H1 (cell line): Measurements from ENCODE around the gene BIN1. TPM values are rescaled to one million over a fixed set of nuclear protein-coding genes. Genes with fewer than 3 reads are reported as not detected.

Experiments
- CTCF ChIA-PET: fragments of 300-600 bp; sonication (Branson Sonifier 250); formaldehyde crosslinking; loops from one replicate; lab custom pipeline; 2021; ENCODE audit not compliant: partially characterized antibody; lab: Charles Lee
- POLR2A ChIA-PET: fragments of 300-600 bp; sonication (Branson Sonifier 250); formaldehyde crosslinking; loops from one replicate; lab custom pipeline; 2021; ENCODE audit warnings: inconsistent platforms; ENCODE audit not compliant: partially characterized antibody; lab: Charles Lee
- DNase-seq, 2 experiments: peaks; one replicate each; pipeline versions ENCODE4 v3.0.0 to v3.0.0-alpha.2; 2010 to 2022; ENCODE audit warnings: low spot score in 2 of 2, low read depth in 1 of 2, mixed read lengths in 1 of 2
- FAIRE-seq: peaks from 2 replicates; lab custom pipeline; 2011; peaks lifted over from hg19 to GRCh38; lab: Jason Lieb, UNC
- H2AFZ ChIP-seq: 2 replicates; pipeline ENCODE4 v1.8.1; 2012; ENCODE audit warnings: low read length, inconsistent platforms
- H2AK5ac ChIP-seq: 2 replicates; pipeline ENCODE4 v1.6.1; 2013; ENCODE audit warnings: low read depth, low read length
- H2BK120ac ChIP-seq: replicated peaks from 2 replicates; pipeline ENCODE3; 2013; ENCODE audit warnings: low read depth, low read length, inconsistent platforms
- H2BK12ac ChIP-seq: 2 replicates; pipeline ENCODE4 v1.6.1; 2013; ENCODE audit warnings: low read depth, low read length
- H2BK15ac ChIP-seq: 2 replicates; pipeline ENCODE4 v1.6.1; 2013; ENCODE audit warnings: low read length
- H2BK20ac ChIP-seq: 2 replicates; pipeline ENCODE4 v1.6.1; 2013; ENCODE audit warnings: low read length
- H2BK5ac ChIP-seq: 2 replicates; pipeline ENCODE4 v1.6.1; 2013; ENCODE audit warnings: low read depth, low read length
- H3K14ac ChIP-seq: 2 replicates; pipeline ENCODE4 v1.6.1; 2013; ENCODE audit warnings: inconsistent platforms; ENCODE audit not compliant: insufficient read length
- H3K18ac ChIP-seq: 2 replicates; pipeline ENCODE4 v1.6.1; 2013; ENCODE audit warnings: low read length; ENCODE audit errors: extremely low read depth
- H3K23ac ChIP-seq: 2 replicates; pipeline ENCODE4 v1.6.1; 2013; ENCODE audit warnings: inconsistent platforms; ENCODE audit not compliant: insufficient read length
- H3K23me2 ChIP-seq: 2 replicates; pipeline ENCODE4 v1.6.1; 2013; ENCODE audit warnings: low read depth, low read length
- H3K27ac ChIP-seq: 2 replicates; pipeline ENCODE4 v1.6.1; 2011; ENCODE audit warnings: low read depth, low read length, inconsistent platforms
- H3K27me3 ChIP-seq, 4 experiments: replicated peaks in 1 of 4; 1 replicate in 1 of 4; 2 replicates in 3 of 4; pipeline versions ENCODE4 v1.6.1 to v1.8.1; 2011 to 2013; ENCODE audit warnings: low read length in 3 of 4, mild to moderate bottlenecking in 3 of 4, inconsistent platforms in 2 of 4, mixed read lengths in 2 of 4, moderate library complexity in 1 of 4; ENCODE audit not compliant: control insufficient read depth in 3 of 4, insufficient read depth in 3 of 4; ENCODE audit errors: extremely low read depth in 1 of 4
- H3K36me3 ChIP-seq, 4 experiments: 2 replicates each; pipeline versions ENCODE4 v1.6.1 to v1.8.1; 2011 to 2013; ENCODE audit warnings: mild to moderate bottlenecking in 4 of 4, low read length in 3 of 4, moderate library complexity in 2 of 4, control low read depth in 1 of 4, inconsistent platforms in 1 of 4; ENCODE audit not compliant: insufficient read depth in 4 of 4, control insufficient read depth in 2 of 4
- H3K4ac ChIP-seq: replicated peaks from 2 replicates; pipeline ENCODE3; 2013; ENCODE audit warnings: low read length, low read depth, mixed read lengths, inconsistent platforms; ENCODE audit not compliant: insufficient read length
- H3K4me1 ChIP-seq, 4 experiments: replicated peaks in 1 of 4; 1 replicate in 1 of 4; 2 replicates in 3 of 4; pipeline versions ENCODE4 v1.6.1 to v1.8.1; 2011 to 2013; ENCODE audit warnings: low read length in 3 of 4, inconsistent platforms in 2 of 4, mixed read lengths in 1 of 4; ENCODE audit not compliant: insufficient read depth in 4 of 4, control insufficient read depth in 3 of 4
- H3K4me2 ChIP-seq, 2 experiments: 2 replicates each; pipeline versions ENCODE4 v1.6.1 to v1.8.1; 2011 to 2013; ENCODE audit warnings: low read depth in 2 of 2, low read length in 2 of 2, control low read depth in 1 of 2, inconsistent platforms in 1 of 2, mild to moderate bottlenecking in 1 of 2; ENCODE audit not compliant: insufficient read depth in 1 of 2
- H3K4me3 ChIP-seq, 4 experiments: fragments of 200-600, 300-600 bp in 1 of 4; sonication (generic), shearing (Covaris generic), sonication (Bioruptor Twin) in 1 of 4; 2 replicates each; pipeline versions ENCODE4 v1.5.1 to v1.8.1; 2011 to 2016; ENCODE audit warnings: low read length in 4 of 4, low read depth in 3 of 4, control low read depth in 2 of 4, inconsistent platforms in 2 of 4, mild to moderate bottlenecking in 2 of 4, mixed read lengths in 1 of 4, moderate library complexity in 1 of 4; ENCODE audit not compliant: insufficient read depth in 2 of 4; ENCODE audit errors: extremely low read depth in 1 of 4
- H3K56ac ChIP-seq: replicated peaks from 2 replicates; pipeline ENCODE3; 2013; ENCODE audit warnings: low read depth, mild to moderate bottlenecking, mixed read lengths, low read length, inconsistent platforms; ENCODE audit not compliant: insufficient read length
- H3K79me1 ChIP-seq: 2 replicates; pipeline ENCODE4 v1.6.1; 2013; ENCODE audit warnings: low read depth, low read length, control low read depth
- H3K79me2 ChIP-seq, 2 experiments: 2 replicates each; pipeline versions ENCODE4 v1.6.1 to v1.8.1; 2012 to 2013; ENCODE audit warnings: low read length in 2 of 2, mild to moderate bottlenecking in 2 of 2, inconsistent platforms in 1 of 2; ENCODE audit not compliant: insufficient read depth in 2 of 2, control insufficient read depth in 1 of 2
- H3K9ac ChIP-seq, 4 experiments: replicated peaks in 1 of 4; 1 replicate in 1 of 4; 2 replicates in 3 of 4; pipeline versions ENCODE4 v1.6.1 to v1.8.1; 2011 to 2013; ENCODE audit warnings: low read depth in 3 of 4, low read length in 3 of 4, control low read depth in 2 of 4, mild to moderate bottlenecking in 2 of 4, moderate library complexity in 2 of 4, inconsistent platforms in 1 of 4; ENCODE audit errors: extremely low read depth in 1 of 4
- H3K9me3 ChIP-seq, 2 experiments: 2 replicates each; pipeline versions ENCODE4 v1.6.1 to v1.8.1; 2012 to 2013; ENCODE audit warnings: mild to moderate bottlenecking in 2 of 2, moderate library complexity in 2 of 2, control low read depth in 1 of 2, inconsistent platforms in 1 of 2, low read depth in 1 of 2, low read length in 1 of 2, mixed read lengths in 1 of 2; ENCODE audit not compliant: insufficient read depth in 2 of 2
- H4K20me1 ChIP-seq, 2 experiments: replicated peaks in 1 of 2; 2 replicates each; pipeline versions ENCODE3 to v1.8.1; 2011 to 2013; ENCODE audit warnings: inconsistent platforms in 2 of 2, low read length in 2 of 2, mild to moderate bottlenecking in 1 of 2; ENCODE audit not compliant: insufficient read depth in 2 of 2, control insufficient read depth in 1 of 2
- H4K5ac ChIP-seq: 2 replicates; pipeline ENCODE4 v1.6.1; 2013; ENCODE audit warnings: low read length, low read depth, mixed read lengths, inconsistent platforms; ENCODE audit not compliant: insufficient read length
- H4K8ac ChIP-seq: 2 replicates; pipeline ENCODE4 v1.8.0; 2013; ENCODE audit warnings: mild to moderate bottlenecking, moderate library complexity, low read length, inconsistent platforms; ENCODE audit not compliant: insufficient read depth; ENCODE audit errors: extremely low read depth
- H4K91ac ChIP-seq: replicated peaks from 2 replicates; pipeline ENCODE3; 2013; ENCODE audit warnings: low read length, mixed read lengths, inconsistent platforms; ENCODE audit not compliant: insufficient read length
- NRF1 ChIP-seq: IDR thresholded peaks from 2 replicates; pipeline ENCODE4 v1.6.1; 2011; ENCODE audit warnings: mild to moderate bottlenecking, low read depth, low read length, improper control_type of control experiment
- SAP30 ChIP-seq: fragments of 300-600 bp; sonication (generic); IDR thresholded peaks from 2 replicates; pipeline ENCODE4 v1.7.1; 2012; ENCODE audit warnings: low read length, moderate library complexity, mild to moderate bottlenecking, inconsistent platforms; ENCODE audit not compliant: insufficient read depth, insufficient replicate concordance
- SIN3A ChIP-seq, 2 experiments: IDR thresholded peaks in 1 of 2; conservative IDR thresholded peaks in 1 of 2; 2 replicates each; pipeline ENCODE4 v1.6.1; 2011 to 2012; ENCODE audit warnings: low read length in 2 of 2, improper control_type of control experiment in 1 of 2, low read depth in 1 of 2, mild to moderate bottlenecking in 1 of 2
- SIX5 ChIP-seq: IDR thresholded peaks from 2 replicates; pipeline ENCODE4 v1.6.1; 2011; ENCODE audit warnings: mild to moderate bottlenecking, low read depth, low read length
- SP1 ChIP-seq: IDR thresholded peaks from 2 replicates; pipeline ENCODE4 v1.6.1; 2011; ENCODE audit warnings: low read depth, low read length
- SP4 ChIP-seq: IDR thresholded peaks from 2 replicates; pipeline ENCODE4 v1.6.1; 2012; ENCODE audit warnings: low read length, inconsistent platforms
- TBP ChIP-seq: IDR thresholded peaks from 2 replicates; pipeline ENCODE4 v1.6.1; 2011; ENCODE audit warnings: low read depth, low read length, improper control_type of control experiment
- USF2 ChIP-seq: IDR thresholded peaks from 2 replicates; pipeline ENCODE4 v1.6.1; 2011; ENCODE audit warnings: low read length, improper control_type of control experiment
- WGBS, 2 experiments: shearing (Covaris generic) in 1 of 2; methylation state at CpG; one replicate each; pipeline versions ENCODE4 v1.1.6 to v1.1.7; 2013 to 2015; ENCODE audit warnings: low lambda C conversion rate in 2 of 2, mixed read lengths in 2 of 2, inconsistent platforms in 1 of 2, low coverage in 1 of 2, missing lambda C conversion rate in 1 of 2; ENCODE audit not compliant: insufficient replicate concordance in 2 of 2, insufficient coverage in 1 of 2, insufficient read length in 1 of 2; ENCODE audit errors: extremely low coverage in 1 of 2, missing lambda C conversion rate in 1 of 2; 5-methylcytosine and 5-hydroxymethylcytosine counted together
- polyA plus RNA-seq, 7 experiments: library from polyadenylated mRNA; depleted of rRNA in 3 of 7; stranded (reverse) in 5 of 7; unstranded in 2 of 7; fragments of >200 nt in 5 of 7; fragments of 200-250 nt in 2 of 7; gene quantifications; 1 replicate in 5 of 7; 2 replicates in 1 of 7; 4 replicates in 1 of 7; pipeline versions ENCODE4 v1.2.1 to v1.2.3, GENCODE V29; 2011 to 2013; ENCODE audit warnings: missing spikeins in 2 of 7, mixed read lengths in 2 of 7
- total RNA-seq: library from RNA; stranded (reverse); fragmentation: NEBNext Ultra II Directional; extraction: Animal tissue kit (Norgen Biotek cat#: 25700); gene quantifications from 2 replicates; pipeline ENCODE4 v1.2.1, GENCODE V29; 2021

Gene BIN1
- total and polyA plus RNA-seq, 2 of the 8 experiments (the other 6 are each of a cell fraction or from before 2014, with no cell fraction given): 23.6 to 35.6 TPM

- CTCF ChIA-PET: interaction anchor here (1.1 to 13.1 kb wide), 4 partner anchors 11 to 49 kb away, joined by 5 to 132 read pairs (median 5); no protein-coding TSS in a partner anchor
- no peak overlapping the region for H2AFZ ChIP-seq
- POLR2A ChIA-PET: interaction anchor here (1.9 to 2.0 kb wide), 2 partner anchors 9 to 11 kb away, joined by 5 to 6 read pairs; partner anchors contain the start of gene BIN1
- peaks cover 0 to 33% (median 15%) of the 10 kb centered on the region in 4 experiments; a peak in 6 of 7 replicates for H3K4me1 ChIP-seq
- H2BK12ac ChIP-seq: 0 out of 2 replicates have a peak overlapping the region, but pooled peaks have one; percentile 27
- DNase-seq (no peak), FAIRE-seq (no peak)
- no peaks in the 10 kb centered on the region for H3K23me2 ChIP-seq
- TF ChIP-seq SIN3A (conservative IDR thresholded peaks at IDR 0.05 in 1 of 2, IDR thresholded peaks at IDR 0.05 in 1 of 2; ENCODE audit: low read depth in 1 of 2, low read length in 2 of 2) (no peak), TBP (no peak), SP4 (no peak), USF2 (no peak), NRF1 (no peak), SIX5 (no peak), SP1 (no peak), SAP30 (no peak)
- no peak overlapping the region for H4K91ac ChIP-seq
- H3K79me1 ChIP-seq: peaks cover 12% of the 10 kb centered on the region
- no peaks in the 10 kb centered on the region for H3K9me3 ChIP-seq
- H3K27ac ChIP-seq: no peak overlapping the region
- no peak overlapping the region for H4K5ac ChIP-seq
- no peak overlapping the region for H3K4me3 ChIP-seq
- H2BK120ac ChIP-seq: no peak overlapping the region
- no peaks in the 10 kb centered on the region for H3K36me3 ChIP-seq
- H2BK5ac ChIP-seq: no peak overlapping the region
- H3K18ac ChIP-seq: no peak overlapping the region
- H3K9ac ChIP-seq: no peak overlapping the region; a peak in 1 of 7 replicates
- no peak overlapping the region for H3K23ac ChIP-seq
- H2AK5ac ChIP-seq: no peak overlapping the region
- no peak overlapping the region for H3K56ac ChIP-seq
- no peak overlapping the region for H3K14ac ChIP-seq
- peak overlapping the region; percentile 72; the same call in 1 of the 2 replicates for H2BK15ac ChIP-seq
- H4K20me1 ChIP-seq: peaks cover 2 to 5% of the 10 kb centered on the region in 2 experiments
- no peaks in the 10 kb centered on the region for H3K27me3 ChIP-seq
- H3K4ac ChIP-seq: no peak overlapping the region
- H4K8ac ChIP-seq: no peak overlapping the region
- no peak overlapping the region for H3K4me2 ChIP-seq
- WGBS, 2 experiments: 71% methylated on average over 9 of the region's 9 CpGs; no CpG with 5 or more reads in 1 of the 2 experiments
- H3K79me2 ChIP-seq: peaks cover 0 to 27% of the 10 kb centered on the region in 2 experiments; a peak in 3 of 4 replicates
- H2BK20ac ChIP-seq: no peak overlapping the region
These were observed 10.7 kb downstream of the BIN1 start for GRCh38 chr2:127096280-127096679.
